SW 1271 (cell line): ENCODE data around the gene ACTR10.

Experiments
- DNase-seq, 2 experiments: peaks; one replicate each; lab custom pipeline; 2025; lab: John Stamatoyannopoulos, UW

Gene ACTR10

DNA sequence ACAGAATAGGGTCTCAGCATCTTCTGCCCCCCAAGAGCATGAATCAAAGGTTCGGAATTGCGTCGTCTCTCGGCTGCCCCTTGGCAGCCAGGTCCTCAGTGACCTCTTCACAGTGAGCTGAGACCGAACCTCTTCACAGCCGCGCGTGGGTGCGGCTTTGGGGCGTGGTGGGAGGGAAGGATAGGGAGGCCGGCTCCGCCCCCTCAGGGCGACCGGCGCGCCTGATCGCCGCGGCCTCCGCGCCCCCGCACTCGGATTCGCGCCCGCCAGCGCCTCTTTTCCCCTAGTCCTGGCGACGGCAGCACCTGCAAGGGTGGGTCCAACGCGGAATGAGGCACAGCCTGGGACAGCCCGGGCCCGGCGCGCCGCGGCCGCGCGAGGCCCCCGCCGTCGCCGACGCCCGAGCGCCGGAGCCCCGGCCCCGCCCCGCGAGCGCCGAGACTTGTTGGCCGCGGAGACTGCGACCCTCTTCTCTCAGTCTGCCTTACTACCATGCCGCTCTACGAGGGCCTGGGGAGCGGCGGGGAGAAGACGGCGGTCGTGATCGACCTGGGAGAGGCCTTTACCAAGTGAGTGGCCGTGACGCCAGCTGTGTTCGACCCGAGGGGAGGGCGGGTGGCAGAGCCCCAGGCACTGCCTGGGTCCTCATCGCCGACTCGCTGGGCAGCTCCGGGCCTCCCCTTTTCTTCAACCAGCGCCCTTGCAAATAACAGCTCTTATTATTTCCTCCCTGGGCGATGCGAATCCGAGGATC is at the start of gene ACTR10:
TSS of gene ACTR10 (plus strand) at position 424 of the 754 bp plus-strand sequence. CDS start at position 493, 69 bp downstream.
- DNase-seq: peak; percentile 57 to 81

GRCh38 chr14:58150243-58150805 is 49.6 kb upstream of the ACTR10 start:
- DNase-seq: no peak

DNA sequence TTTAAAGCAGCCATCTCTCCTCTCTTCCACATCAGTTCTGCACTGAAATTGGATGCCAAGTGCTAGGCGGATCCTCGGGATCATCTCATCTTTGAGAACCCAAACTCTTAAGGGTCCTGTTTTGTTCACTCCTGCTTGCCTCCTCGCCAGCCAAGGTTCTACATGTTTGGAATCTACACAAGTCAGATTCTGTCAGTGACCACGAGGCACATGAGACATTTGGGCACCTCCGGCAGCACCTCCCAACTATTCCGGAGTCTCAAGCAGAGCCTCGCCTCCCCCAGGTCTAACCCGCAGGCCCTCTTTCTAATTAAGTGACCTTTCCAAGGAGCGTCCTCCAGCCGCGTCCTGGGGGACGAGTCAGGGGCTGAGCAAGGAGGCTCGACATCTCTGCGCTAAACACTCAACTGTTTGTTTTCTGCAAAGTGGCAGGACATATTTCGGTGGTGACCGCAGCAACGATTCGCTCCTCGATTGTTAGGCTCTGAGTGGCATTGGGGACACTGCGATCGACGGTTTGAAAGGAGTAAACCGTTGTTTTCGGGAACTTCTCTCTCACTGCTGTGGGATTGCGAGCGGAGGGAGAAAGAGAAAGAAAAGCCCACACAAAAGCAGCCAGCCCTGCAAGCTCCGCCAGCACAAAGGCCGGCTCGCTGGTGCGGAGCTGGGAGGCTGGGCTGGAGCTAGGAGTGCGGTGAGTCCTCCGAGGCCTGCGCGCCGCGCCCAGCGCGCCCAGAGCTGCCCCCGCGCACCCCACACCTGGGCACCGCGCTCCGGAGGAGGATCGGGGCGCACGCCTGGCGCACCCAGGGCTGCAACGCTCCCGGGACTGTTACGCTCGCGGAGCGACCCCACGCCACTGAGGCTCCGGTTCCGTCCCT is 48.6 kb upstream of the ACTR10 start:
- DNase-seq: no peak

GRCh38 chr14:58152014-58152857 is 47.7 kb upstream of the ACTR10 start, which contains the start of gene ARMH4:
Gene ARMH4 (minus strand): TSS chr14:58152213. CDS start chr14:58139358, 12,855 bp downstream.
- peak; percentile 41 to 63 for DNase-seq

DNA sequence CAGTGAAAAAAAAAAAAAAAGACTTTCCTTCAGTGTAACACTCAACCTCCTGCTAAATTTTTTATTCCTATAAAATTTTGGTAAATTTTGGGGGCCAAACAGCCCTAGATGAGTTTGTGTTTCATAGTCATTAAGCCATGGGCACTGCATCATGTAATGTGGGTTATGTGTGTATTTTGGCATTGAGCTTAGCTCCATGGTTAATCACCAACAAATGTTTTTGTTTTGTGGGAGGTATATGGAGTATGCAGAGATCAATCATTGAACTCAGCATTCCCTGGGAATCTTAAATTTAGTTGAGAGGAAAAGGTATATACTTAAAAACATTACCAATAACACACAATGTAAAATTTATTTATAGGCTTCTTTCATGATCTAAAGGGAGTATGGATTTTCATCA is 39.4 kb upstream of the ACTR10 start:
- DNase-seq: no peak

DNA sequence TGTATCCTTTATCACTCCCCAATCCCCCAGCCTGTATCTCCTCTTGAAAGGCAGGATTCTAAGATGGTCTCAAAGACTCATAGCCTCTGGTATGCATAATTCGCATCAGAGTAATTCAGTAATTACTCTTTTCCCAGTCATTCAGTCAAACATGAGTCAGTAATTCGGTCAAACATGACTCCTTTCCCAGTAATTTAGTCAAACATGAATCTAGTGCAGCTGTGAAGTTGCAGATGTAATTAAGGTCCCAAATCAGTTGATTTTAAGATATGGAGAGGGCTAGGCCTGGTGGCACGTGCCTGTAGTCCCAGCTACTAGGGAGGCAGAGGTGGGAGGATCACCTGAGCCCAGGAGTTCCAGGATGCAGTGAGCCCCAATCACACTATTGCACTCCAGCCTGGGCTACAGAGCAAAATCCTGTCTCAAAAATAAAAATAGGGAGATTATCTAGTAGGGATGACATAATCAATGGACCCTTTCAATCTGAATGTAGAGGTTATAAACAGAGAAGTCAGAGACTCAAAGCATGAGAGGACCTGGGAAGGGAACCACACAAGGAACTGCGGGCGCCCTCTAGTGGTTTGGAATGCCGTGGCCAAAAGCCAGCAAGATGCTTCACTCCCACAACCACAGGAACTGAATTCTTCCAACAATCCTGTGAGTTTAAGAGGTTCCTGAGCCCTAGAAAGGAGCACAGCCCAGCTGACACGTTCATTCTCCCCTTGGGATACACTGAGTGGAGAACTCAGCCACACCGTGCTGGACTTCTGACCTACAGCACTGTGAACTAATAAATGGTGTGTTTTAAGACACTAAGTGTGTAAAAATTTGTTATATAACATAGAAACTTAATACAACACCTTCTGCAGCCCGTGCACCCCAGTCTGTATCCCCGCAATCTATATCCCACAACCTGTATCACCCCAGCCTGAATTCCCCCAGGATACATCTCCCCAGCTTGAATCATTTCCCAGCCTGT is 33.7 kb upstream of the ACTR10 start:
- peak; percentile 45 to 62 for DNase-seq

GRCh38 chr14:58167057-58167456 is 32.9 kb upstream of the ACTR10 start:
- DNase-seq: no peak

DNA sequence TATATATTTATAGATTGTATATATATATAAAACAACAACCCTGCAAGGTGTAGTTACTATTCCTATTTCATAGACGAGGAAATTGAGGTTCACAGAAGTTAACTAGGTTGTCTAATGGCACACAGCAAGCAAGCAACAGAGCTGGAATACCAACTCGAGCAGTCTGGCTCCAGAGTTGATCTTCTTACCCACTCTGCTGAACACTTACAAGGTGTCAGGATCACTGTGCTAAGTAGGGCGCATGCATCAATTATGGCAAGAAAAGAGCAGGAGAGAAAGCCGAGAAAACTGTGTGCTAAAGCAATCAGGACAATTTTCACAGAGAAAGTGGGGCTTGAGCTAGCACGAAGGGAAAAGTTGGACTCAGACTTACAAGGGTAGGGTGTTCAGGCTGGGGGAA is 32.1 kb upstream of the ACTR10 start:
- DNase-seq: no peak

DNA sequence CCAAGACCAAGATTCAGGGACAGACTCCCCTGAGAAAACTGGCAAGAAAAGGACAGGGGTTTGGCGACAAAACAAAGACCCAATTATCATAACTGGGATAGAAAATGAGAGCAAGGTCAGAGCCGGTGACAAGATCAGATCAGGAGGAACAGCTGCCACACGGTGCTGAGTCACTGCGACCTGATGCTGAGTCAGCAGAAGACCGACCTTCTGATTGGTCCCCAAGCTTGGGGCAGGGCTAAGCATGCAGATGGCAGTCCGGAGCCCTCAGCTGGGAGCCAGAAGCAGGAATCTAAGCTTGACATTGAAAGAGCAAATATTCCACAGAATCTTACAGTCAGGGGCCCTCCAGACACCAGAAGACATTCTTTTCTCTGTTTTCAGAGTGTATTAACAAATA is 28.9 kb upstream of the ACTR10 start:
- DNase-seq: peak; percentile 50 to 74

- no peak for DNase-seq
Observed at GRCh38 chr14:58177125-58177524, 22.8 kb upstream of the ACTR10 start.

DNA sequence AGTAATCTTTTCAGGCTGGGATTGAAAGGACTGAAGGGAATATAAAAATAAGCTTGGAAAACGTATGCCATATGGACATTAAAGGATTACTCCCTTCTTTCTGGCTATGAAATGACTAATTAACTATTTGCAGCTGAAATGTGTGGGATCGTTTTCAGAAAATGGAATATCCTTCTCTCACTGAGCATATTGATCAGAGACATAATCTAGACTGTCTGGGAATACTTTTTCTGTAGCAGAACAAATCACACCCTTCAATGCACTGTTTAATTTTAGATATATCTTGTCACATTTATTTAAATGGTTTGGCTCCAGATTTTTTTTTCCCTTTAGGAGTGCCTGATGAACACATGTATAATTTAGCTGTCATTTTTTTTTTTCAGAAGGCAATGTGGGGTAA is 10.8 kb upstream of the ACTR10 start:
- DNase-seq: no peak

DNA sequence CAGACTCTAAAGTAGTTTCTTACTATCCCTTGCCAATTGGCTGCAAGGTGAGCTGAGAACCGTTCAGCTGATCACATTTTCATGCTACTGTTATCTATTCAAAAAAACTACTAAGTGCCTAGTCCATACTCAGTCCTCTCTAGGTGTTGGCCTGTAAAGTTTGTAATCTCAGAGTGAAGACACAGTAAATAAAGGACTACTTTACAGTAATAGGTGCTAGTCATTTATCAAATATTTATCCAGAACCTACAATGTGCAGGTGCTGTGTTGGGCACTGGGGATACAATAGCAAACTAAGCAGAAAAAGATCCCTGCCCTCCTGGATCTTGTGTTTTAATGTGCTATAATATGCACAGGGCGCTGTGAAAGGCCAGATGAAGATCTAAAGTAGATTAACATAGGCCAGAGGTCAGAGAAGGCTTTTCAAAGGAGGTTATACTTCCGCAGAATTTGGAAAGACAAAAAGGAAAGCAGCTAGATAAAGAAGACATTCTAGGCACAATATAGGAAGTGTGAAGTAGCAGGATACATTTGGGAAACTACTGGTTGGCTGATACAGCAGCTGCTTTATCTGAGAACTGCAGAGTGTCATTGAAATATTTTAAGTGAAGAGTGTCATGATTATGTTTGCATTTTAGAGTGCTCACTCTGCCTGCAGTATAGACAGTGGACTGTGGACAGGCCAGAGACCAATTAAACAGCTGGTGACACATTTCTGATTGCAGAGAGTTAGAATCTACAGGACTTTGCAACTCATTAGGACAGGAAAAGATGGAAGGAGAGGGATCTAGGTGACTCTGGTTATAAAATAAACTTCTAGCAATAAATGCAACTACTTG is 8.0 kb upstream of the ACTR10 start:
- DNase-seq: no peak

- DNase-seq: no peak
Observed at GRCh38 chr14:58193542-58193941, 6.4 kb upstream of the ACTR10 start.

DNA sequence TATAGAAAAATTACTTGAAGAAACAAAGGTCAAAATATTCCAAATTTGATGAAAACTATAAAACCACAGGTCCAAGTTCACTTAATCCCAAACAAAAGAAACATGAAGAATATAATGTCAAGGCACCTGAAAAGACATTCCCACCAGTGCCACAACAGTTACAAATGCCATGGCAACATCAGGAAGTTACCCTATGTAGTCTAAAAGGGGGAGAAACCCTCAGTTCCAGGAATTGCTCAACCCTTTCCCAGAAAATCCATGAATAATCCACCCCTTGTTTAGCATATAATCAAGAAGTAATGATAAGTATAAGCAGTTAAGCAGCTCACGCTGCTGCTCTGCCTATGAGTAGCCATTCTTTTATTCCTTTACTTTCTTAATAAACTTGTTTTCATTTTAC is 3.8 kb upstream of the ACTR10 start:
- no peak for DNase-seq

GRCh38 chr14:58198086-58198485 is 1.9 kb upstream of the ACTR10 start:
- no peak for DNase-seq

GRCh38 chr14:58200480-58200841 is 512 bp downstream of the ACTR10 start:
- no peak for DNase-seq

GRCh38 chr14:58200846-58201245 is 897 bp downstream of the ACTR10 start:
- no peak for DNase-seq

DNA sequence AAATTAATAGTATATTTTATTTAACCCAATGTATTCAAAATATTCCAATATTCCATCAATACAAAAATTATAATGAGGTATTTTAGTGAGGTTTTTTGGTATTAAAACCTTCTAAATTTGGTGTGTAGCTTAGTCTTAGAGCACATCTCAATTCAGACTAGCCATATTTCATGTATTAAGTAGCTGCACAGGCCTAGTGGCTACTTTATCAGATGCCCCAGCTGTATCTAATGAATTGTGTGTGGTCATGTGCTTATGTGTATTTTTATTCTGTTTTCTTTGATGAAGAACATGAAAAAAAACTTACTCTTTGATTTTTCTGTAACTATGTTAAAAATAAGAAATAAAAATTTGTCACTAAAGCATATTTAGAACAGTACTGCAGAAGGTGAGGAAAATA is 13.2 kb downstream of the ACTR10 start:
- no peak for DNase-seq

DNA sequence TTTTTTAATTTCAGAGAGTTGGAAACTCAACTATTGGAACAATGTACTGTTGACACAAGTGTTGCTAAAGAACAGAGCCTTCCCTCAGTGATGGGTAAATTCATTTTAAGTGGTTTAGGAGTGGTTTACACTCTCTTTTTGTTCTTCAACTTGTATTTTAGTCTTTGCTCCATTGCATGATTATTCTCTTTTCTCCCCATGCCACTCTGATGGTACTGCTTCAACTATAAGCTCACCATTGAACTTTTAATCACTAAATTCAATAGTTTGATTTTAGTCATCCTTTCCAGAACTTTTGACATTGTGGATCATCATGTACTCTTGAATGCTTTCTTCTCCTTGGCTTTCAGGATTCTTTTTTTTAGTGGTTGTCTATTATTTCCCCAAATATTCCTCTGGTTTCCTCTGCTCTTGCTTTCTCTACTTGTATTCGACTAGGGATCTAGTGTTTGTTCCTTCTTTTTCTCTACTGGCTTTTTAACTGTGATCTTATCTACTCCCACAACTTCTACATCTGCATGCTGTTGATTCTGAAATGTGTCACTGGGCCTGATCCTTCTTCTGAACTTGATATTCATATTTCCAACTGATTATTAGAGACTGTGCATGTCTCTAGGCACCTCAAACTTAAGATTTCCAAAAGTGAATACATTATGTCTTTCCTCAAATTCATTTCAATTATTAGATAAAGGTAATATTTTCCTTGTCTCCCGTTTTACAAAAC is 15.4 kb downstream of the ACTR10 start:
- no peak for DNase-seq
